Stimulated activated CD8-positive, alpha-beta memory T cell treated with anti-CD3 and anti-CD28 coated beads, Interleukin-15, amount 100 ng/mL, for 4 hours (primary cell): ENCODE results near the gene HEMGN.

Experiments used
- DNase-seq, 2 donors: peaks; one replicate each; pipeline ENCODE4 v3.0.0-alpha.2; 2020; ENCODE audit warnings: low read depth in 2 of 2

The HEMGN gene

GRCh38 chr9:97895695-97896332 is 42.2 kb downstream of the HEMGN start:
- DNase-seq: no peak

DNA sequence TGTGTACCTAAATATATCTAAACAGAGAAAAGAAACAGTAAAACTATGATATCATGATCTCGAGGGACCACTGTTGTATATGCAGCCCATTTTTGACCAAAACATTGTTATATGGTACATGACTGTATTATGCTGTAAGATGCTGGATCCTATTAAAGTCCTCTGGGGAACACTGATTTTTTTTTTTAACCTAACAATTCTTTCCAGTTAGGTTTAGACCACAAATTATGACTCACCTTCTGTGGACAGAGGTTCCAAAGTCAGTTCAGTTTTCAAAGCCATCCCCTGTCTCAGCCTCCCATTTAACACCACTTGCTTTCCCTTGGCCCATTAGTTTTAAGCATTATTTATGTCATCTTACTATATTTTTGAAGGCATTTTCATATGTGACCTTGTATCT is 42.8 kb downstream of the HEMGN start:
- no peak for DNase-seq

- DNase-seq: no peak
Measured at GRCh38 chr9:97892421-97892820, 45.6 kb downstream of the HEMGN start.

DNA sequence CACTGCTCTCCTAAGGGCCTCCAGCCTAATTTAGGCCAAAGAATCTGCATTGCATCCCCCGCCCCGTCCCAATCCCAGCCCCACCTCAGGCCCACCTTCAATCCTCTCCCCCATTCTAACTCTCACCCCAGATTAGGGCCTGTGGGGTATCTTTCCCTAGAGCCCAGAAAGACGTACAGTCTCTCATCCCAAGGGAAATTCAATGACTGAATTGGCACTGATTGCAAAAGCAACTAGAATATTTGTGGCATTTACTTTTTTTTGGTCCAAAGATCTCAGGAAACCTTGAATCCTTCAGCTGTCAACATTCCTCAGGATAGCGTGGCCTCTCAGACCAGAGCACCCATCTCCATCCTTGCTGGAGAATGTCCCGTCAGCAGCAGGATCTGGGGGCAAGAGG is 46.2 kb downstream of the HEMGN start:
- DNase-seq: no peak

DNA sequence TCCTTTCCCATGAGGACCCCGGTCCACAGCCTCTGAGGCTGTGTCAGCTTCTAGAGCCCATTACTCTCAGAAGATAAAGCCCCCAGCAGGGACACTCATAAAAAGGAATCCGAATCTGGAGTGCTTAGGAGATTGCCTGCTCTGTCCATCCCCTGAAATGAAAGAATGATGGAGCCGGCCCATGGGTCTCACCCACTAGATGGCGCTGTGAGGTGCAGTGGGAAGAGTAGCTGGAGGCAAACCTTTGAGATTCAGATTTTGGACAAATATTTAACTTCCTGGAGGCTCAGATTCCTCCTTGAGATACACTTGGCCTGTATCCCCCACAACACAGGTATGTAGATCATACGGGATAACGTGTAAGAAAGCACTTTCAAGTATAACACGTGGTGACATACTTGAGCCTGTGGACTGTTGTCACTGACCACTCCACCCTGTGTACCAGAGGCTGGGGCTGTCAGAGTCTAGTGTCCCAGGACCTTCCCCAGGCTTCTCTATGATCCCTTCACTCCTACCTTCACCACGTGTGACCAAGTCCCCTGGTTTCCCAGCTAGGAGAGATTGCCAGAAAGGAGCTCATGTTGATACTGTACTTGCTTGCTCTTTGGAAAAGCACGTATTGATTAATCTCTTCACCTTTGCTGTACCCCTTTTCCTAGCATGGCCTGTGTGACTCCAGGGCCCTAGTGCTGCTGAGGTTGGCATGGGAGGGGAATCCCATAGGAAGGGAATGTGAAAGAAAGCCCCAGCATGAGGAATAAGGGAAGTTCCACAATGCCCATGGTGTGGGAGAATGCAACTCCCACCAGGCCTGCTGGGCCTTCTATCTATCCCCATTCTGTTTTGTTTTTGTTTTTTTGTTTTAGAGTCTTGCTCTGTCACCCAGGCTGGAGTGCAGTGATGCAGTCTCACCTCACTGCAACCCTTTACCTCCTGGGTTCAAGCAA is 47.8 kb downstream of the HEMGN start:
- DNase-seq: no peak

GRCh38 chr9:97880336-97880735 is 57.6 kb downstream of the HEMGN start:
- no peak for DNase-seq
